Brain pericyte (primary cell): ENCODE results near the gene PPP1R3E.
"Not testable (repeated sequence)": the region's sequence is repeated elsewhere in the genome, so short reads cannot be mapped to it uniquely, and the experiment has no call there.

Experiments
- DNase-seq: peaks from one replicate; pipeline ENCODE4 v3.0.0-alpha.2; 2012; ENCODE audit warnings: low read depth, low spot score

The PPP1R3E gene, protein sequence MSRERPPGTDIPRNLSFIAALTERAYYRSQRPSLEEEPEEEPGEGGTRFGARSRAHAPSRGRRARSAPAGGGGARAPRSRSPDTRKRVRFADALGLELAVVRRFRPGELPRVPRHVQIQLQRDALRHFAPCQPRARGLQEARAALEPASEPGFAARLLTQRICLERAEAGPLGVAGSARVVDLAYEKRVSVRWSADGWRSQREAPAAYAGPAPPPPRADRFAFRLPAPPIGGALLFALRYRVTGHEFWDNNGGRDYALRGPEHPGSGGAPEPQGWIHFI

DNA sequence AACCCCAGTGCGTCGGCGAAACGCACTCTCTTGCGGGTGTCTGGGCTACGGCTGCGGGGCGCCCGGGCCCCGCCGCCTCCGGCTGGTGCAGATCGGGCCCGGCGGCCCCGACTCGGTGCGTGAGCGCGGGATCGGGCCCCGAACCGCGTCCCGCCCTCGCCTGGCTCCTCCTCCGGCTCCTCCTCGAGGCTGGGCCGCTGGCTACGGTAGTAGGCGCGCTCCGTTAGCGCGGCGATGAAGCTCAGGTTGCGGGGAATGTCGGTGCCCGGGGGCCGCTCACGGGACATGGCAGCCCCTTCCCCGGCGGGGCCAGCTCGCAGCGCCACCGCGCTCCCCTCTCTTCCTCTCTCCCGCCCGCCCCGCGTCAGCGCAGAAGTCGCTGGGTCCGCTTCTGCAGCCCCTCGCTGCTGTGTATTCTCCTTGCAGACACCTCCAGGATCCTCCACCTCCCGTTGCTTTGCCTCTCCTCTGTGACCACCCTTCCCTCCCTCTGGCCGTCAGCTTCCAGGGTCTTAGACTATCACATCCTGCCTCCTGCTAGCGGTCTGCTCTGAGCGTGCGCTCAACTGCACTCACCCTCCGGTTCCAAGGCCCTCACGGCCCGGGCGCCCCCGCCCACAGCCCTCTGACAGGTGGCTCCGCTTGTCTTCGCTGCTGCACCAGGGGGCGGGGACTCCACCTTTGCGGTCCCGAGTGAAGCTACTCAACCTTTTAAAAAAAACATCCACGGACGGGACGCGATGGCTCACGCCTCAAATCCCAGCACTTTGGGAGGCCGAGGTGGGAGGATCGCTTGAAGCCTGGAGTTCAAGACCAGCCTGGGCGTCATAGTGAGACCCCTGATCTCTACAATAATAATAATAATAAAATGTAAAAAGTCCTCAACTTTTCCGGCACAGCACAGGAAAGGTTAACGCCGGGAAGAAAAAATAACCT is at the start of gene PPP1R3E:
PPP1R3E (minus strand) TSS at position 570 of the 936 bp plus-strand sequence; CDS start at position 287, 283 bp downstream.
- no peak for DNase-seq

DNA sequence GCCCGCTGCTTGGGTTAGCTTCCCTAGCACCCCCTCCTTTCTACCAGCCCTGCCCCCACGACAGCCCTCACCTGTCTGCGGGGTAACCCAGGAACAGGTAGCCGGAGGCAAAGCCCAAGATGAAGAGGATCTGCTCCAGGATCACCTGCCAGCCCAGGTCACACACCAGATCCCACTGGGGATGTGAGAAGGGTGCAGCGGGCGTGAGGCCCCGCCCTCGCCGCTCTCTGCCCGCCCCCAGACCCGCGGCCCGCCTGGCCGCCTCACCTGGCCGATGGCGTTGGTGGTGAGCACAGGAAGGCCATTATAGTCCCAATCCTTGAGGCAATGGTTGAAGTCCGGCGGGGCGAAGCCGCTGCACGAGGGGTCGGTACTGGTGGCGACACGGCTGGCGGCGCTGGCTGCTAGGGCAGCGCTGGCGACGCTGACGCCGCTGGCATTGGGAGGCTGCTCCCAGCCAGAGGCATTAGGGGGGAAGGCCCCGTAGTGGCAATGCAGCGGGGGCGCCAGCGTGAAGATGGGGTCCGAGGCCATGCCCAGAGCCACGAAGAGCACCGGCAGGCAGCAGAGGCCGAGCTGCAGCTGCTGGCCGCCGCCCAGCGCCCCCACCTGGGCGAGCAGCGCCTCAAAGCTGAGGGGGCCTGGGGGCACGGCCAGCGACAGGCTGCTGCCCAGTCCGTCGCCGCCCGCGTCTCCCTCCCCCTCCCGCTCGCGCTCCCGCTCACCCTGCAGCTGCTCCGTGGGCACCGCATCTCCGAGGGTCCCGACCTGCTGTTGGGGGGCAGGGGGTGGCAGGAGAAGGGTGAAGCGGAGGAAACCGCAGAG is 49.2 kb upstream of the PPP1R3E start:
- no peak for DNase-seq

DNA sequence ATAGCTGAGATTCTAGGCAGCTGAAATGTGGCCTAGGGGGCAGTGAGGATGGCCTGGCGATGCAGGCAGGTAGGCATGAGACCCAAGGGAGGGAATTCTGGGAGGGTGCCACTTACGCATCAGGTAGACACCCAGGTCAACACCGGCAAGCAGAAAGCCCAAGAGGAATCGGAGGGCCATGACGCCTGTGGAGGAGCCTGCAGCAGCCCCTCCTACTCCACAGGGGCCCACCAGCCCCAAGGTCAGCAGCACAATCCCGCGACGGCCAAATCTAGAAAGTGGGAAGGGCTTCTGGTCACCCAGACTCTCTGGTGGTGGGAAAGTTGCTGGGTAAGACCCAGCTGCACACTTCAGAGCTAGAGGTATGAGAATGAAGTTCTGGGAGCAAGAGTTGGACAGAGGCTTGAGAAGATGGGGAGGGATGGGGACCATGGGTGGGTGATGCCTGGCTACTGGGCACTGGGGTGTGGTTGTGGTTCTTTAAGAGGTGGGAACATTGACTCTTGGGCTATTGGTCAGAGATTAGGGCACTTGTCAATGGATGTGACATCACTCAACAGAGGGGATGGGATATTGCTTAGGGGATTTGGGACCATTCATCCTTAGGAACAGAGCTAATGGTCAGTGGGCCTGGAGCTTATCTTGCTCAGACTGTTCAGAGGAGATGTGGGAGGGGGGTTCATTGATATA is 46.6 kb upstream of the PPP1R3E start:
- no peak for DNase-seq

DNA sequence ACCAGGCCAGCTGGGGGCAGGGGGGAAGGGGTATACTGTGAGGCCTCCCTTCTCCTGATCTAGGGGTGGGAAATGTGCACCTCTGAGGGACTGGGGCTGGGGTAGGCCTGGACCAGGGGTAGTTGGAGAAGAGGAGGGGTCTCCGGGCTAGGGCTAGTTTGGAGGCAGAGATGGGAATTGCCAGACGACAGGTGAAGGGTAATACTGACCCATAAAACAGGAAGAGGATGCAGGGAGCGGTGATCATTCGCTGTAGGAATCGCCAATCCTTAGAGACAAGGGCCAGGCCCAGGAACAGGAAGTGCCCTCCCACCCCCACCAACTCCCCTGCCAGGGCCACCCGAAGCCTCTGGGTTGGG is 45.6 kb upstream of the PPP1R3E start:
- no peak for DNase-seq

DNA sequence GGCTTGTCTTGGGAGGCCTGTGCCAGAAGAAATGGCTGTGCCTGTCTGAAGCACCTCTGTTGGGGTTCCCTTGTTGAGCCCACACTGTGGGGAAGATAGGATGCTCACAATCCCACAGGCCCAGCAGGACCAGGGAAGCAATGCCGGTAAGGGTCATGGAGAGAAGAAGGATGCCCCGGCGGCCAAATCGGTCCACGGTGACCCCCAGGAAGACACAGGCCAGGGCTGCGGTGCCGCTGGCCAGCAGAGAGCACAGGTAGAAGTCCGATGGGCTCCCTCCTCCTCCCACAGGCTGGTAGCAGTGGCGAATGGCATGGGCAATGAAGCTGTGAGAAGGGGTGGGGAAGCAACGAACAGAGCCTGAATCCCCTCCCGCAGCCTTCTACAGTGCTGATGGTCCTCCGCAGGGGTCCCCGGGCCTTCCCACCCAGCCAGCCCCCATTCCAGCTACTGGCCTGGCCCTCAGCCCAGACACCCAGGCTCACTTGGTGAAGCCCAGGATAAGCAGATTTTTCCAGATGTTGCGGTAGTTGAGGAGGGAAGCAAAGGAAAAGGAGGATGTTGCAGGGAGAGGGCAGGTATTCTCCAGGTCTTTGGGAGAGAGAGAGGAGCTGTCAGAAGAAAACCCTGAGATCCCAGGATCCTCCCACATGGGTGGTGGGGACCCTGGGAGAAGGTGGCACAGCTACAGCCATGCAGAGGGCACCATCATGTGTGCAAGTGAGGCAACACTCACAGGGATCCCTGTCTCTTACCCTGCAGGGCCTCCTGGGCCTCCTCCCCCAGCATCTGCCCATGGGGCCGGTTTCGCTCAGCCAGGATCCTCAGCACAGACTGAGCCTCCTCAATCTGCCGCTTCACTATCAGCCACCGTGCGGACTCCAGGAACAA is 45.0 kb upstream of the PPP1R3E start:
- DNase-seq, result no peak

DNA sequence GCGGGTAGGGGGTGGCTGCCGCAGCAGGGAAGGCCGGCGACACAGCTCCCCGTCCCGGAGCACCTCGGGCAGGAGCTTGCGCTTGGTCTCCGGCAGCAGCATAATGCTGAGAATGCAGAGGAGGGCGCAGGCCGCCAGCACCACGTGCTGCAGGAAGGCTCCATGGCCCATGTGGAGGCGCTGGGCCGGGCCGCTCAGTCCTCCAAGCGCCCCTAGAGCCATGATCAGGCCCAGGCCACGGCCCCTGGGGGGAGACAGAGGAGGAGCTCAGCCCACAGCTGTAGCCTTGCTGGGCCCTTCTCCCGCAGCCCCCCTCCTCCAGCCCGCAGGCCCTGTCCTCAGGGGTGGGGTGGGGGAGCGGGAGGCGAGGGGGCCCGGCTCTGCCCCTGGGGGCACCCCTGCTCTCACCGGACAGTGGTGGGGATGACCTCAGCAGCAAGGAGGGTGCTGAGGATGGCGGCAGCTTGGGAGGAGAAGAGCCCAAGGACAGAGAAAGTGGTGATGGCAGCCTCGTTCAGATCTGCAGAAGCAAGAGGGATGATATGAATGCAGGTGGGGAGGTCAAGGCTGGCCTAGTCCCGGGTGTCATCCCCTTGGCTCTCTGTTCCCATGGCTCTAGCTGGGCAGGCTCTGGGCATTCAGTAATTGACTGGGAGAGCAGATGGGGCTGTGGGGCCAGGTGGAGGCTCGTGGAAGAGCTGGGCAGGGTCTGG is 44.2 kb upstream of the PPP1R3E start:
- no peak for DNase-seq

DNA sequence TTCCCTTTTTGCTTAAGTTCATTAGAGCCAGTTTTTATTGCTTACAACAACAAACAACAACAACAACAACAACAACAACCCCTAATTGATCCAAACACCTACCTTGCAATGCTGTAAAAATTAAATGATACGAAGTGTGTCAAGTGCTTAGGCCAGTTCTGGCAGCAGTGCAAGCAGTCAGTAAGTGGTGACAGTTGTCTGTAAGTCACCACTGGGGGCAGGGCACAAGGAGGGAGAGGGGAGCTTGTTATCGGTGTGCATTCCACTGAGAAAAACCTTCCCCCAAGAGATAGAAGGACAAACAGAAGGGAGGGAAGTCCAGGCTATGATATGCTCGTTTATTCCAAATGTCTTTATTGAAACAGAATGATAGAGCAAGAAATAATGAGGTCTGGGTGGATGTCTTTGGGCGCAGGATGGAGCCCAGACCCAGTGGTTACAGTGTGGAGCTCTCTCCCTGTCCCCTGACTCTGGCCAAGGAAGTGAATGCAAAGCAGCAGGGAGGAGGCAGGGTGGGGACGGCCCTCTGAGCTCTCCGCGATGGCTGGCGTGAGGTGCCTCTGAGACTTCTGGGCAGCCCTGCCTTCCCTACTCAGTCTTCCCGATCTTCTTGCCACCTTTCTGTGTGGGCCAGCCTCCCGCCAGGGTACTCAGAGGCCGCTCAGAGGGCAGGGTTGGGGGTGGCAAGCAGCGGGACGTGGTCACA is 43.5 kb upstream of the PPP1R3E start:
- no peak for DNase-seq

DNA sequence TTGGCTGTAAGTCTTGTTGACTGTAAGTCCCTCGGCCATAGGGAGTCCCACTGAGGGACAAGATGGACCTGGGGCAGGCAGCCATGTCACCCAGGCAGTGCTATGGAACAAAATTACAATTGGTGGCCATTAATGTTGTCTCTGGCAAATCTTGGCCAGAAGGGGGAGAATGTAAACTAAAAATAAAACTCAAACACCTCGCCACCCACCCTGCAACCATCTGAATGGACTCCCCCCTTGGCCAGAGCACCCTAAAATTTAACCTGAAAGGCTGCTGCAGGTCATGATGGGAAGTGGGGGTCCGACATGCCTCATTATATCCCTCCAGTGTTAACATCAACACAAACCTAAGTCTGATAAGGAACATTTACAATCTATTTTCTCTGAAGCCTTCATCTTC is 41.8 kb upstream of the PPP1R3E start:
- no peak for DNase-seq

DNA sequence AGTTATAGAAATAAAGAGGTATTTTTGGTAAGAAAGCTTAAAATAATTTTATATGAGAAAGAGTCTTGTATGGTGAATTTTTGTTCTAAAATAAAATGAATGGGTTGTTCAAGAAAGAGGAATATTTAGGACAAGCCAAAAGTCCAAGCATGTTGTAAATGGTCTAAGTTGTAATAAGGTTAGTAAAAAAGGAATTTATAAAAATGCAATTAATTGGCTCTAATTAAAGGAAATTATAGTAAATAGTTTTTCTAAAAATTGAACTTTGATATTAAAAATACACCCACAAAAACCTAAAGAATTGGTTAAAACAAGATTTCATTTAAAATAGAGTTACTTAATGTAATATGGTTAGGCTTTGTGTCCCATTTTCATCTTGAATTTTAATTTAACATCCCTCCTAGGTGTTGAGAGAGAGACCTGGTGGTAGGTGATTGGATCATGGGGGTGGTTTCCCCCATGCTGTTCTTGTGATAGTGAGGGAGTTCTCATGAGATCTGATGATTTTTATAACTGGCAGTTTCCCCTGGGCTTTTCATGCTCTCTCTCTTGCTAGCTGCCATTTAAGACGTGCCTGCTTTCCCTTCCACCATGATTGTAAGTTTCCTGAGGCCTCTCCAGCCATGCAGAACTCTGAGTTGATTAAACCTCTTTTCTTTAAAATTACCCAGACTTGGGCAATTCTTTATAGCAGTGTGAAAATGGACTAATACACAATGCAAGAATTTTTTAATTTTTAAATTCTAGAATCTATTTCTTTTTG is 37.0 kb upstream of the PPP1R3E start:
- no peak for DNase-seq

DNA sequence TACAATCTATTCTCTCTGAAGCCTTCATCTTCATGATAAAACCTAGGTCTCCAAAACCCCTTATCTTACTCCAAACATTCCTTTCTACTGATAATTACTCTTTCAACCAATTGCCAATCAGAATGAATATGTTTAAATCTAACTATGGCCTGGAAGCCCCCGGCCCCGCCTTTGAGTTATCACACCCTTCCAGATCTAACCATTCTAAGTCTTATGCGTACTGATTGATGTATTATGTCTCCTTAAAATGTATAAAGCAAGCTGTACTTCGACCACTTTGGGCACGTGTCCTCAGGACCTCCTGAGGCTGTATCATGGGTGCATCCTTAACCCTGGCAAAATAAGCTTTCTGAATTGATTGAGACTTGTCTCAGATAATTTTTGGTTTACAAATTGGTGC is 33.0 kb upstream of the PPP1R3E start:
- DNase-seq, result no peak

DNA sequence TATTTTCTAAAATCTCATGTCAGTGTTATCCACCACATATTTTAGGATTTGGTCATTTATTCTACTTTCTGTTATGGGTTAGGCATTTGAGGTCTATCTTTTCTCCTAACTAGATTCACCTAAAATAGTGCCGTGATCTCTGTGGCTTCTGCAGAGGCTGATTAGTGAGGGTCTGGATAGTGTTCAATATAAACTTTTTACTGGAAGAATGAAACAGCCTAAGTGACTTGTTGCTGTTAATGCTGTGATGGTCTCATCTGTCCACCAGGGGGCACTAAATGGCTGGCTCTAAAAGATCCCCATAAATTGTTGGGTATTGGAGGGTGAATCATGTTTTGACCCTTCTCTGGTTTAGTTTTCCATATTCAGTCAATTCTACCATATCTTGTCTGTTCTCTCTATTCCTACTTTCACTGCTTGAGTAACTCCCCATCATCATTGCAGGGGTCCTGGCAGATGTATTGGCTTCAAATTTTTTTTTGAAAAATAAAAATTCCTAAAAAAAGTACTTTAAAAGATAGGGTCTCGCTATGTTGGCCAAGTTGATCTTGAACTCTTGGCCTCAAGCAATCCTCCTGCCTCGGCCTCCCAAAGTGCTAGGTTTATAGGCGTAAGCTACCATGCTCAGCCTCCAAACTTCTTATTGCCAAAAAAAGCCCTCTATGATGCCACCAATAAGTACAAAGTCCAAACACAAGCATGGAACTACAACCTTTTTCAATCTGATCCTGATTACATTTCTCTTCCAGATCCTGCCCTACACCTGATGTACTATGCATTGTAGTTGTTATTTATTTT is 25.5 kb upstream of the PPP1R3E start:
- no peak for DNase-seq

DNA sequence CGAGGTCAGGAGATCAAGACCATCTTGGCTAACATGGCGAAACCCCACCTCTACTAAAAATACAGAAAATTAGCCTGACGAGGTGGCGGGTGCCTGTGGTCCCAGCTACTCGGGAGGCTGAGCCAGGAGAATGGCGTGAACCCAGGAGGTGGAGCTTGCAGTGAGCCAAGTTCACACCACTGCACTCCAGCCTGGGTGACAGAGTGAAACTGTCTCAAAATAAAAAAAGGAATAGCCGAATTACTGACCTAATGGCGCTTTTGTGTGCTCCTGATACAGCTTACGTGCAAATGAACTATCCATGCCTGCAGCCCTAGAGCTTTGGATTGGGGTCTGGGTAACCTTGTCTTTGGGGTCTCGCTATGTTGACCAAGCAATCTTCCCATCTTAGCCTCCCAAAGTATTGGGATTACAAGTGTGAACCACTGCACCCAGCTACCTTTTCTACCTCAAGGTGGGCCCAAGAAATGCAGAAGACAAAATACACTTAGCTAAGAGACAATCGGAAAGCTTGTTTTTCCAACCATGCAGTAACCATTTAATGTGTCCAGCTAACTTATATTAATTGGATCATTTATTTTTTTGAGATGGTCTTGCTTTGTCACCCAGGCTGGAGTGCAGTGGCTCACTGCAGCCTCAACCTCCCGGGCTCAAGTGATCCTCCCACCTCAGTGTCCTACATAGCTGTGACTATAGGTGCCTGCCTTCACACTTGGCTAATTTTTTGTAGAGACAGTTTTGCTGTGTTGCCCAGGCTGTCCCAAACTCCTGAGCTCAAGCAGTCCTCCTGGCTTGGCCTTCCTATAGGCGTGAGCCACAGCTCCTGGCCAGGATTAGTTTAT is 24.1 kb upstream of the PPP1R3E start:
- DNase-seq, result no peak

DNA sequence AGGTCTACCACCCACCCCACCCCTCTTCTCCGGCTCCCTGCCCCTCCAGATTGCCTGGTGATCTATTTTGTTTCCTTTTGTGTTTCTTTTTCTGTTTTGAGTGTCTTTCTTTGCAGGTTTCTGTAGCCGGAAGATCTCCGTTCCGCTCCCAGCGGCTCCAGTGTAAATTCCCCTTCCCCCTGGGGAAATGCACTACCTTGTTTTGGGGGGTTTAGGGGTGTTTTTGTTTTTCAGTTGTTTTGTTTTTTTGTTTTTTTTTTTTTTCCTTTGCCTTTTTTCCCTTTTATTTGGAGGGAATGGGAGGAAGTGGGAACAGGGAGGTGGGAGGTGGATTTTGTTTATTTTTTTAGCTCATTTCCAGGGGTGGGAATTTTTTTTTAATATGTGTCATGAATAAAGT is 23.1 kb upstream of the PPP1R3E start:
- DNase-seq, result not testable (repeated sequence)

DNA sequence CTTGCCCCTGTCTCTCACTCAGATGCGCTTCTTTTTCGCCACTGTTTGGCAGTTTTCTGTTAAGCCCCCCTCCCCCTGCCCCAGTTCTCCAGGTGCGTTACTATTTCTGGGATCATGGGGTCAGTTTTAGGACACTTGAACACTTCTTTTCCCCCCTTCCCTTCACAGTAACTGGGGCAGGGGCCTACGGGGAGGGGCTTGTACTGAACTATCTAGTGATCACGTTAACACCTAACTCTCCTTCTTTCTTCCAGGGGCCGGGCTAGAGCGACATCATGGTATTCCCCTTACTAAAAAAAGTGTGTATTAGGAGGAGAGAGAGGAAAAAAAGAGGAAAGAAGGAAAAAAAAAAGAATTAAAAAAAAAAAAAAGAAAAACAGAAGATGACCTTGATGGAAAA is 22.3 kb upstream of the PPP1R3E start:
- no peak for DNase-seq

DNA sequence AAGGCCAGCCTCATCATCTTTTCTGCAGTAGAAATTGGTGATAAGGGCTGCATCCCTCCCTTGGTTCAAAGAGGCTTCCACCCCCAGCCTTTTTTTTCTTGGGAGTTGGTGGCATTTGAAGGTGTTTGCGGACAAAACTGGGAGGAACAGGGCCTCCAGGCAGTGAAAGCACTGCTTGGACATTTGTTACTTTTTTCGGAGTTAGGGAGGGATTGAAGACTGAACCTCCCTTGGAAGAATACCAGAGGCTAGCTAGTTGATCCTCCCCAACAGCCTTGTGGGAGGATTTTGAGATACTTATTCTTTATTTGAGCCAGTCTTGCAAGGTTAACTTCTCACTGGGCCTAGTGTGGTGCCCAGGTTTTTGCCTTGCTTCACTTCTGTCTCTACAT is 21.8 kb upstream of the PPP1R3E start:
- DNase-seq, result no peak

DNA sequence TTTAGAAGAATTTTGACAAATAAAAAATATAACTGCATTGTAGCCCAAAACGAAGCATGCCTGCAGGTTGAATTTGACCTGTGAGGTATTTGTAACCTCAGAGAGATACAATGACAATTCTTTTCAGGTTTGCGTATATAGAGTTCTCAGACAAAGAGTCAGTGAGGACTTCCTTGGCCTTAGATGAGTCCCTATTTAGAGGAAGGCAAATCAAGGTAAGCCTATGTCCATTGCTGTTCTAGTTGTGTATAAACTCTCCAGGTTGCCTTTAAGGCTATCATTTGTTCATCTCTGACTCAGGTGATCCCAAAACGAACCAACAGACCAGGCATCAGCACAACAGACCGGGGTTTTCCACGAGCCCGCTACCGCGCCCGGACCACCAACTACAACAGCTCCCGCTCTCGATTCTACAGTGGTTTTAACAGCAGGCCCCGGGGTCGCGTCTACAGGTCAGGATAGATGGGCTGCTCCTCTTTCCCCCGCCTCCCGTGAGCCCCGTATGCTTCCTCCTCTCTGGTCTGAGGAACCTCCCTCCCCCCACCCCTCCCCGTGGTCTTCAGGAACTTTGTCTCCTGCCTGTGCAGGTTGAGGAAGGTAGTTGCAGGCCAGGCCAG is 21.3 kb upstream of the PPP1R3E start:
- DNase-seq, result no peak
